ENCODE data around the gene C16orf90.

DNA sequence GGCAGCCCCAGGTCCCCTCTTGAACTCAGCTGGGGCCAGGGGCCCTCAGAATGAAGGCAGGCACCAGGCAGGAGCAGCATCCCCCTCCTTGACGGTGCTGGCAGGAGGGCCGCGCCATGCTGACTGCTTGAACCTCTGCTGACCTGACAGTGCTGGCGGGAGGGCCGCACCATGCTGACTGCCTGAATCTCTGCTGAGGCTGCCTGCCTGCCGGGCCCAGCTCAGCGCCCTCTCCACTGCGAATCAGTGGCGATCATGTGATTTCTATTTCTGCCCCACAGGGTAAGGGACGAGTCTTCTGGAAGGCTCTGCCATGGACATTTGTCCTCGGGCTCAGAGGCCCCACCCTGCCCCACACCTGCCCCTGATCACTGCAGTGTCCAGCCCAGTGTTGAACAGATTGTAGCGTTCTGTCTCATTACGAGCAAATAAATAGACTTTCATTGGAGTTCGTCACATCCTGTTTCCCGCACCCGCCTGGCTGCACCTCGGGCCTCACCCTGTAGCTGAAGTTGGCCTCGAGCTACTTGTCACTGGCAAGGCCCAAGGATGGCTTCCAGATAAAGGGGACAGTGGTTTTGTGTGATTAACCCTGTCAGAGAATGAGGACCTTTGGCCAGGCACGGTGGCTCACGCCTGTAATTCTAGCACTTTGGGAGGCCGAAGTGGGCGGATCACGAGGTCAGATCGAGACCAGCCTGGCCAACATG is 8.6 kb downstream of the C16orf90 start:
- no peak for TF ChIP-seq POLR2A (IDR thresholded peaks at IDR 0.05)
- TF ChIP-seq, protein P1, sequence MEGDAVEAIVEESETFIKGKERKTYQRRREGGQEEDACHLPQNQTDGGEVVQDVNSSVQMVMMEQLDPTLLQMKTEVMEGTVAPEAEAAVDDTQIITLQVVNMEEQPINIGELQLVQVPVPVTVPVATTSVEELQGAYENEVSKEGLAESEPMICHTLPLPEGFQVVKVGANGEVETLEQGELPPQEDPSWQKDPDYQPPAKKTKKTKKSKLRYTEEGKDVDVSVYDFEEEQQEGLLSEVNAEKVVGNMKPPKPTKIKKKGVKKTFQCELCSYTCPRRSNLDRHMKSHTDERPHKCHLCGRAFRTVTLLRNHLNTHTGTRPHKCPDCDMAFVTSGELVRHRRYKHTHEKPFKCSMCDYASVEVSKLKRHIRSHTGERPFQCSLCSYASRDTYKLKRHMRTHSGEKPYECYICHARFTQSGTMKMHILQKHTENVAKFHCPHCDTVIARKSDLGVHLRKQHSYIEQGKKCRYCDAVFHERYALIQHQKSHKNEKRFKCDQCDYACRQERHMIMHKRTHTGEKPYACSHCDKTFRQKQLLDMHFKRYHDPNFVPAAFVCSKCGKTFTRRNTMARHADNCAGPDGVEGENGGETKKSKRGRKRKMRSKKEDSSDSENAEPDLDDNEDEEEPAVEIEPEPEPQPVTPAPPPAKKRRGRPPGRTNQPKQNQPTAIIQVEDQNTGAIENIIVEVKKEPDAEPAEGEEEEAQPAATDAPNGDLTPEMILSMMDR (IDR thresholded peaks at IDR 0.05) = no peak
- no peak for TF ChIP-seq EP300 (IDR thresholded peaks at IDR 0.05)
- TF ChIP-seq POLR2AphosphoS5 (IDR thresholded peaks at IDR 0.05) = no peak
